Central memory CD8-positive, alpha-beta T cell (primary cell): Measurements from ENCODE around the gene TBC1D5.
A peak's percentile ranks its signal among the peaks of the same experiment; 100 is the strongest.
"Not testable (repeated sequence)": the region's sequence is repeated elsewhere in the genome, so short reads cannot be mapped to it uniquely, and the experiment has no call there.

Experiments used
- ATAC-seq: fragments of 150-1000 bp; cut with Tn5 transposase; replicated peaks from 2 replicates; pipeline ENCODE4 v1.10.0; 2022; ENCODE audit warnings: mild to moderate bottlenecking, moderate FRiP score, moderate number of reproducible peaks; ENCODE audit not compliant: poor library complexity, severe bottlenecking; ENCODE audit errors: extremely low read depth
- DNase-seq, 2 donors: peaks; one replicate each; pipeline ENCODE4 v3.0.0; 2021; ENCODE audit warnings: low spot score in 2 of 2
- H3K27ac Mint-ChIP-seq: one replicate; pipeline ENCODE4 v1.8.0; 2022; ENCODE audit warnings: low read depth, mild to moderate bottlenecking, moderate library complexity, mixed read lengths
- H3K27me3 Mint-ChIP-seq: one replicate; pipeline ENCODE4 v1.8.0; 2022; ENCODE audit warnings: mixed read lengths
- H3K36me3 Mint-ChIP-seq: one replicate; pipeline ENCODE4 v1.8.0; 2022; ENCODE audit warnings: mild to moderate bottlenecking, moderate library complexity, mixed read lengths; ENCODE audit not compliant: insufficient read depth
- H3K4me1 Mint-ChIP-seq: one replicate; pipeline ENCODE4 v1.8.0; 2022; ENCODE audit warnings: mixed read lengths
- H3K4me3 Mint-ChIP-seq: one replicate; pipeline ENCODE4 v1.8.0; 2022; ENCODE audit warnings: mild to moderate bottlenecking, moderate library complexity, mixed read lengths
- H3K9me3 Mint-ChIP-seq: one replicate; pipeline ENCODE4 v1.8.0; 2022; ENCODE audit warnings: mixed read lengths

Gene TBC1D5

DNA sequence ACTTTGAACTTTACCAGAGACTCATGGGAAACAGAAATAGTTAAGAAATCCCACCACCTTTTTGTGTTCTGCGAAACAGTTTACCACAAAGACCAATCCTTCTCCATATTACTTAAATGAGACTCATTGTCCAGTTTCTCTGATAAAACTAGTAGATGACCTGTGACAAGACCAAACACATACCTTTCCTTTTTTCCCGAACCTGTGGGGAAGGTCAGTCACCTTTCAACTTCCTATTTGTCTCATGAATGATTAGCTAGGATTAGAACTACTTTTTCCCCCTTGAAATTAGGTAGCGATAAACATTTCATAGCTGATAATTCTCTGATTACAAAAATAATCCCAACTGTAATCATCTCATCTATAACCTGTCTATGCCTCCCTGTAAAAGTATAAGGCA is 2.3 kb upstream of the TBC1D5 start:
- Mint-ChIP-seq H3K27ac (no peak overlapping the region), H3K4me3 (no peak overlapping the region), H3K27me3 (no peaks in the 10 kb centered on the region), H3K9me3 (no peaks in the 10 kb centered on the region), H3K36me3 (peaks cover 6% of the 10 kb centered on the region), H3K4me1 (peaks cover 23% of the 10 kb centered on the region)
- DNase-seq (no peak), ATAC-seq (no peak)

DNA sequence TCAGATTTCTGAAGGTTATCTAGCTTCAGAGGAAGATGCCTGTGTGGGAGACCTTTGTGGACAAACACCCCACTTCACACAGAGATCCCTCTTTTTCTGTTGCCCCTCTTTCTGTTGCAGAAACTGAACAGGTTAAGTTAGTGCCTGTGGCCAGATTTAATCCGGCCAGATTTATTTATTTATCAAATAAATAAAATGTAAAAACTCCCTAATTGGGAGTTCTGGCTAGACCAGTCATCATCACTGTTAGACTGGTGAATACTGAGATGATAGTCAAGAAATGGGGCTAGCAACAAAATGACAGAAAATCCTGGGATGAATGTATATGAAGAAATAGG is 1.2 kb upstream of the TBC1D5 start:
- Mint-ChIP-seq H3K4me3 (peak overlapping the region; percentile 86), H3K9me3 (no peaks in the 10 kb centered on the region), H3K36me3 (peaks cover 6% of the 10 kb centered on the region), H3K4me1 (peaks cover 23% of the 10 kb centered on the region), H3K27ac (no peak overlapping the region), H3K27me3 (no peaks in the 10 kb centered on the region)
- no peak for DNase-seq
- no peak for ATAC-seq

DNA sequence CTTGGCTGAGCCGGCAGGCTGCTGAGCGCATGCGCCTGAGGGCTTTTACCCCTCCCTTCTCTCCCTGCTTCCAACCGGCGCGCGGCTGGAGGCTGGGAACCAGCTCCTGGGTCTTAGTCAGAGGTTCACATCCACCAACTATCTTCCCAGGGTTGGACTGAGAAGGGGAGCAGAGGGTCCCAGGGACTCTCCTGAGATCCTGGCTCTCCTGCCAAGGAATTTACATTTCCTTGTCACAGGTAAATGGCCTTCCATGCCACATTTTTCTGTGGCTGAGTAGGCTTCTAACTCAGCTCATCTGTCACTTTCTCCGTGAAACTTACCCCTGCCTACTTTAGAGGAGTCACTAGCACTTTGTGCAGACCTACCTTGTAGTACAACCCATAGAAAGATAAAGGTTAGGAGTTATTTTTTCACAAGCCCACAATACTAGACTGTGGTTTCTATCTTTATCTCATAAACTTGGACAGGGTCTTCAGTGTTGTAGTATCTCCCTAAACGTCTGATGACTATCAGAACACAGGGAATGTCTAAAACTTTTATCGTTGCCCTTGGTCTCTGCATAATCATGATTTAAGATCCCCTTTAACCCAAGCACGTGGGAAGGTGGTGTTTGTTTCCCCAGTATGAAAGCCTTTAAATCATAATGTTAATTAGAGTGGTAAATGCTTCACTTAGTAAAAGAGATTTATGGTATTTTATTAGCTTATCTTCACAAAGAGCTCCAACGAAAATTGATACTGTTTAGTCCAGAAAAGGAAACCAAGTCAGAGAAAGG is 638 bp upstream of the TBC1D5 start:
- ATAC-seq = no peak
- DNase-seq = no peak
- peaks cover 27% of the 10 kb centered on the region for H3K4me1 Mint-ChIP-seq
- H3K9me3 Mint-ChIP-seq = no peaks in the 10 kb centered on the region
- H3K27ac Mint-ChIP-seq = peak overlapping the region; percentile 83
- no peaks in the 10 kb centered on the region for H3K27me3 Mint-ChIP-seq
- H3K36me3 Mint-ChIP-seq = peaks cover 6% of the 10 kb centered on the region
- H3K4me3 Mint-ChIP-seq = peak overlapping the region; percentile 86

- ATAC-seq (no peak), DNase-seq (no peak)
- H3K4me3 Mint-ChIP-seq = peak overlapping the region; percentile 86
- H3K4me1 Mint-ChIP-seq = peaks cover 32% of the 10 kb centered on the region
- peak overlapping the region; percentile 83 for H3K27ac Mint-ChIP-seq
- H3K9me3 Mint-ChIP-seq = no peaks in the 10 kb centered on the region
- H3K36me3 Mint-ChIP-seq = peaks cover 7% of the 10 kb centered on the region
- no peaks in the 10 kb centered on the region for H3K27me3 Mint-ChIP-seq
These were observed 770 bp downstream of the TBC1D5 start for GRCh38 chr3:17741621-17742101.

DNA sequence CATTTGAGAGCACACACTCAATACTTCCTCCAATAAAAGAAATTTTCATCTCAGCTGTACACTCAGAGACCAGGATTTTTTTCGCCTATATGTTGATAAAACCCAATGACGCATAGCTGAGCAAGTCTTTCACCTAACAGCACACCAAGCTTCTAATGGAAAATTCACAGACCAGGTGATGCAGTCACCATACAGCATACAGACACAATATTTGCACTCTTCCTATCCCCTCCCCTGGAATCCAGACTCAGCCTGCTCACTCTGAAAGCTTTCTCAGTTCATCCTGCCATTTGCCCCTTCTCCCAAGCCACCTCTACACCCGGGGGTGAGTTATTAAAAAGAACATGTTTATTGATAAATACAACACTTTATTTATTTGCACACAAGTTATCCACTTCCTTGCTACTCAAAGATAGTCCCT is 1.7 kb downstream of the TBC1D5 start:
- Mint-ChIP-seq H3K36me3 (peaks cover 7% of the 10 kb centered on the region), H3K27ac (peak overlapping the region; percentile 83), H3K9me3 (no peaks in the 10 kb centered on the region), H3K4me1 (peaks cover 32% of the 10 kb centered on the region), H3K27me3 (no peaks in the 10 kb centered on the region), H3K4me3 (peak overlapping the region; percentile 86)
- no peak for DNase-seq
- no peak for ATAC-seq

DNA sequence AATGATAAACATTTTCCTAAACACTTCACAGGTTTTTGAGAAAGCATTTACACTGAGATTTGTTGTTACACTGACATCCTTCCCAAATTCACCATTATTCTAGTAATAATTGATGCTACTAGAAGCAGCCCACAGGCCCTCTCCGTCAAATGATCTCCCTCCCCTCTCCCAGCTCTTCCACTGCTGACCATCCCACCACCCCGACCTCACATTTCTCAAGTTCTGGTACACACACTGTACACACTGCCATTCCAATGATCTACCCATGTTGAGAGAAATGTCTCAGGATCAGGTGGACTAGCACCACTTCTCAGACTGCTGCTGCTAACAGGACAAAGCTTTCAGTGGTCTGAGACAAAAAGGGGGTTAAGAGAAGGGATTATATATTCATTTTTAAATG is 3.5 kb downstream of the TBC1D5 start:
- ATAC-seq = no peak
- no peak for DNase-seq
- Mint-ChIP-seq H3K27me3 (no peaks in the 10 kb centered on the region), H3K27ac (no peak overlapping the region), H3K4me3 (no peak overlapping the region), H3K9me3 (no peaks in the 10 kb centered on the region), H3K36me3 (peaks cover 7% of the 10 kb centered on the region), H3K4me1 (peaks cover 32% of the 10 kb centered on the region)

DNA sequence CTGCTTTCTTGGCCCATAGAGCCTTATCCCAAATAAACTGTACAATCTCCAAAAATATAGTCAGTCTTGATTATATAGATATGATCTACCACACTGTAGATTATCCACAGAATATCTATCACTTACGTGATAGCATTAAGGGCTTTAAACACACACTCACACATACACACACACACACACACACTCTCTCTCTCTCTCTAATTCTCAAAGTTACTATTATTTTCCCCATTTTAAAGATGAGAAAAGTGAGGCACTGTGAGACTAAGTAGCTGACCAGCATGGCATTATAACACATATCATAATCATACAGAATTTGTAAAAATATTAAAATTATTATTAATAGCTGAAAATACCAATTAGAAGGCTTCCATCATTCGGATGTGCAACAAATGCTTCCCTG is 4.2 kb downstream of the TBC1D5 start:
- Mint-ChIP-seq H3K9me3 (no peaks in the 10 kb centered on the region), H3K27me3 (no peaks in the 10 kb centered on the region), H3K4me3 (no peak overlapping the region), H3K27ac (no peak overlapping the region), H3K4me1 (peaks cover 33% of the 10 kb centered on the region), H3K36me3 (peaks cover 7% of the 10 kb centered on the region)
- ATAC-seq (no peak), DNase-seq (no peak)

- no peak overlapping the region for H3K27ac Mint-ChIP-seq
- H3K4me1 Mint-ChIP-seq = peaks cover 36% of the 10 kb centered on the region
- no peaks in the 10 kb centered on the region for H3K9me3 Mint-ChIP-seq
- DNase-seq (no peak), ATAC-seq (no peak)
- peaks cover 8% of the 10 kb centered on the region for H3K36me3 Mint-ChIP-seq
- no peaks in the 10 kb centered on the region for H3K27me3 Mint-ChIP-seq
- H3K4me3 Mint-ChIP-seq = no peak overlapping the region
These were observed 4.8 kb downstream of the TBC1D5 start for GRCh38 chr3:17737591-17737990.

DNA sequence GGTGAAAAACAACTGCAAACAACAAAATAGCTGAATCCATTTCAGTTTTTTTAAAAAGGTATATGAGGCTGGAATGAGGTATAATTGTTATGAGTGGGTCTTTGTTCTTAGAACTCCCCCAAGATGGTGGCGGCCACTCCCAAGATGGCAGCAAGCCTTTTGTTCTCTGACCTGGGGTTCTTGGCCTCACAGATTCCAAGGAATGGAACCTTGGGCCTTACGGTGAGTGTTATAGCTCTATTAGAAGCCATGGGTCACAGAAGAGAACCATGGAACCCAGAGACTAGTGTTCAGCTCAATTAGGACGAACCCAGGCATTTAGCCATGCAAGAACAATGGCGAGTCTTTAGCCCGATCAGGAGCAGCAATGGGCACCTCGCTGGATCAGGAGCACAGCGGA is 7.1 kb downstream of the TBC1D5 start:
- H3K36me3 Mint-ChIP-seq, H3K4me3 Mint-ChIP-seq, H3K27me3 Mint-ChIP-seq, H3K27ac Mint-ChIP-seq, H3K9me3 Mint-ChIP-seq, ATAC-seq, DNase-seq: not testable (repeated sequence)
- H3K4me1 Mint-ChIP-seq = peaks cover 30% of the 10 kb centered on the region

DNA sequence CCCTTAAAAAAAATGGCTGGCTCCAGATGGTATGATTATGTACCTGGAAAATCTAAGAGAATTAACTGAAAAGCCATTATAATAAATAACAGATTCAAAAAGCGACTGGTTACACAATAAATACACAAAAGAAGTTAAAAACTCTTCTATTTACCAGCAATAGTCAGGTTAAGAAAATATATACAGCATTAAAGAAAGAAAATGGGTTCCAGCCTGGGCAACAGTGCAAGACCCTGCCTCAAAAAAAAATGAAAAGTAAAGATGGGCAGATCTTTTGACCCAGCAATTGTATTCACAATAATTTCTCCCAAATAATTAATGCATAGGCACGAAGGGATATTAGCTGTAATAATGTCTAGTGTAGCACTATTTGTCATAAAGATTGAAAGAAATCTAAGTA is 8.7 kb downstream of the TBC1D5 start:
- no peaks in the 10 kb centered on the region for H3K9me3 Mint-ChIP-seq
- H3K36me3 Mint-ChIP-seq = peaks cover 9% of the 10 kb centered on the region
- H3K4me1 Mint-ChIP-seq = peaks cover 32% of the 10 kb centered on the region
- ATAC-seq (no peak), DNase-seq (no peak)
- H3K27ac Mint-ChIP-seq = peak overlapping the region; percentile 47
- H3K27me3 Mint-ChIP-seq = no peaks in the 10 kb centered on the region
- H3K4me3 Mint-ChIP-seq = no peak overlapping the region

DNA sequence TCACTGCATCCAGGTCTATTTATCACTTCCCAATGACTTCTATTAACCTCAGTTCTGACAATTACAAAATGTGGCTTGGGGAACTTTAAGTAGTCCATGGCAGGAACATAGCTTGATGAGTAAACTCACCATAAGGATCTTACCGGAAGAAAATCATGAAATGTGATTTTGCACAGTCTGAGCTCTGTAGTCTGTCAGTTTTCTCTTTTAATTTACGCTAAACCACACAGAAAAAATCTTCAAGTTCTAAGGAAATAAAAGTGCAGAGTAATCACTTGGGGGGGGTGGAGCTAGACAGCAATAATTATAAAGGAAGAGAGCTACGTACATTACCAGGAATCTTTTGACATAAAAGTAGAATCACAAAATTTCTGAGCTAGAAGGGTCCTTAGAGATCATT is 9.2 kb downstream of the TBC1D5 start:
- Mint-ChIP-seq H3K27me3 (no peaks in the 10 kb centered on the region), H3K9me3 (no peaks in the 10 kb centered on the region), H3K27ac (no peak overlapping the region)

DNA sequence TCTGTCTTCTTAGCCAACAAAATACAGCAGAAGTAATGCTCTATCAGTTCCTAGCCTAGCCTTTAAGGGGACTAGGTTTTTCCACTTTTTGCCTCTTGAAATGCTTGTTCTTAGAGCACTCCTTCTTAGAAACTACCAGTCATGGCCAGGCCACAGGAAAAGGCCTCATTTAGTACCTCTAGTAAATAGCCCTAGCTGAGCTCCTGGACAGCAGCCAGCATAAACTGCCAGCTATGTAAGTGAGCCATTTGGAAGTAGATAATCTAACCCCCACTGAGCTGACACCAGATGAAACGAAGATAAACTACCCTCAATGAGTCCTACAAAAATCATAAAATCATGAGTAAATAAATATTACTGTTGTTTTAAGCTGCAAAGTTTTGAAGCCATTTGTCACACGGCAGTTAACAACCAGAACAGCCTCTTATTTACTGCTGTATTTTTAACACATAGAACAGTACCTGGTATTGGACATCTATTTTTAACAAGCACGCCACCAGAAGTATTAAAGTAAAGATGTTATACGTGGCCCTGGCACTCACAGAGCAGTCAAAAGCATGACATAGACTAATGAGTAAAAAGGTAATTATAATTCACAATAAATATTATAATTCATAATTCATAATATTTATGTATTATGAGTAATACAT is 12.0 kb downstream of the TBC1D5 start:
- Mint-ChIP-seq H3K27ac (no peak overlapping the region), H3K4me3 (no peak overlapping the region), H3K4me1 (peaks cover 26% of the 10 kb centered on the region), H3K27me3 (no peaks in the 10 kb centered on the region), H3K9me3 (no peaks in the 10 kb centered on the region), H3K36me3 (peaks cover 14% of the 10 kb centered on the region)
- DNase-seq (no peak), ATAC-seq (no peak)

More for the DNA sequence above, 9.2 kb downstream of the TBC1D5 start:
- no peak for DNase-seq
- Mint-ChIP-seq H3K4me3 (no peak overlapping the region), H3K4me1 (peaks cover 28% of the 10 kb centered on the region), H3K36me3 (peaks cover 10% of the 10 kb centered on the region)
- ATAC-seq = no peak

DNA sequence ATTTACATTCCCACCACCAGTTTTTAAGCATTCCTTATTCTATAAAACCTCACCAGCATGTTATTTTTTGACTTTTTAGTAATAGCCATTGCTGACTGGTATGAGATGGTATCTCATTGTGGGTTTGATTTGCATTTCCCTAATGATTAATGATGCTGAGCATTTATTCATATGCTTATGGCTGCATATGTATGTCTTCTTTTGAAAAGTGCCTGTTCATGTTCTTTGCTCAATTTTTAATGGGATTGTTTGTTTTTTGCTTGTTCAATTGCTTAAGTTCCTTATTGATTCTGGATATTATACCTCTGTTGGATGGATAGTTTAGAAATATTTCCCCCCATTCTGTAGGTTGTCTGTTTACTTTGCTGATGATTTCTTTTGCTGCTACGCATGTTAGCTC is 16.1 kb downstream of the TBC1D5 start:
- Mint-ChIP-seq H3K9me3 (no peaks in the 10 kb centered on the region), H3K27me3 (no peaks in the 10 kb centered on the region), H3K4me1 (peaks cover 16% of the 10 kb centered on the region), H3K27ac (no peak overlapping the region), H3K36me3 (peaks cover 12% of the 10 kb centered on the region), H3K4me3 (no peak overlapping the region)
- no peak for DNase-seq
- ATAC-seq = no peak
